Measurements from ENCODE around the gene CCT3. TPM values are rescaled to one million over a fixed set of nuclear protein-coding genes. Genes with fewer than 3 reads are reported as not detected.

CCT3 gene
- polyA plus RNA-seq, 1 of the 3 experiments (the other 2 are of a cell fraction): 295 TPM

GRCh38 chr1:156384658-156385057, 46.6 kb upstream of the CCT3 start:
- Histone ChIP-seq H3K4me3 (ENCODE audit: low read depth in 2 of 2, low read length in 1 of 2) (no peak overlapping the region), H4K20me1 (ENCODE audit: insufficient read depth) (no peaks in the 10 kb centered on the region), H3F3A (replicated peaks; ENCODE audit: insufficient read depth) (no peaks in the 10 kb centered on the region), H3K9me3 (no peaks in the 10 kb centered on the region), H3K79me2 (ENCODE audit: insufficient read depth) (no peaks in the 10 kb centered on the region), H2AFZ (ENCODE audit: low read depth) (0 out of 2 replicates have a peak overlapping the region, but pooled peaks have one; percentile 71), H3K4me1 (ENCODE audit: control insufficient read depth in 1 of 2, insufficient read depth in 2 of 2, low read depth in 1 of 2, low read length in 1 of 2) (peaks cover under 1 to 3% of the 10 kb centered on the region in 2 experiments; a peak in 2 of 4 replicates), H3K27ac (ENCODE audit: low read depth in 2 of 2, low read length in 1 of 2) (no peak overlapping the region), H3K27me3 (ENCODE audit: insufficient read depth) (no peaks in the 10 kb centered on the region), H3K4me2 (no peak overlapping the region), H3K36me3 (replicated peaks in 1 of 2; ENCODE audit: control insufficient read depth in 1 of 2, insufficient read depth in 2 of 2, low read length in 1 of 2) (no peaks in the 10 kb centered on the region), H3K9me2 (no peaks in the 10 kb centered on the region), H3K9ac (no peak overlapping the region)
- TF ChIP-seq MAX (IDR thresholded peaks at IDR 0.05; ENCODE audit: low read depth) (no peak), CHD2 (IDR thresholded peaks at IDR 0.05; ENCODE audit: low read length, partially characterized antibody) (no peak), RAD21 (IDR thresholded peaks at IDR 0.05; ENCODE audit: low read length) (no peak), MEF2A (IDR thresholded peaks at IDR 0.05; ENCODE audit: borderline replicate concordance, low read depth) (no peak), GATA2 (CRISPR knock-in tag; IDR thresholded peaks at IDR 0.05) (no peak)
- ChIA-PET CTCF (interaction anchor here (0.7 to 12.4 kb wide), 15 partner anchors 9 to 231 kb away, joined by 3 to 412 read pairs (median 6); partner anchors contain the start of gene RHBG), POLR2A (no interaction called here)
- 96% methylated on average over 5 of the region's 5 CpGs for WGBS (ENCODE audit: low lambda C conversion rate)
- no peak for DNase-seq

DNA sequence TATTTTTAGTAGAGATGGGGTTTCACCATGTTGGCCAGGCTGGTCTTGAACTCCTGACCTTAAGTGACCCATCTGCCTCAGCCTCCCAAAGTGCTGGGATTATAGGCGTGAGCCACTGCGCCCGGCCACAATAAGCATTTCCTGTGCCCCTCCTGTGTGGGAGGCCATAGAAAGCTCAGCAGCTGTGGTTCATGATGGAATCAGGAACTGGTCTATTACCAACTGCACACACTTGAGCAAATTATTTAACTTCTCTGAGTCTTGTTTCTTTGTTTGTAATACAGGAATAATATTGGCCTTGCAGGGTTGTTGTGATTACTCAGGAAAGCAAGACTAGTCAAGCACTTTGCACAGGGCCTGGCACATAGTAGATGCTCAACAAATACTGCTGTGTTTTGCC, 45.9 kb upstream of the CCT3 start:
- Histone ChIP-seq H3K4me3 (ENCODE audit: low read depth in 2 of 2, low read length in 1 of 2) (no peak overlapping the region), H2AFZ (ENCODE audit: low read depth) (no peak overlapping the region), H3K9me2 (no peaks in the 10 kb centered on the region), H3K79me2 (ENCODE audit: insufficient read depth) (no peaks in the 10 kb centered on the region), H3K36me3 (replicated peaks in 1 of 2; ENCODE audit: control insufficient read depth in 1 of 2, insufficient read depth in 2 of 2, low read length in 1 of 2) (no peaks in the 10 kb centered on the region), H4K20me1 (ENCODE audit: insufficient read depth) (no peaks in the 10 kb centered on the region), H3K27me3 (ENCODE audit: insufficient read depth) (no peaks in the 10 kb centered on the region), H3K9me3 (no peaks in the 10 kb centered on the region), H3K27ac (ENCODE audit: low read depth in 2 of 2, low read length in 1 of 2) (no peak overlapping the region), H3K4me1 (ENCODE audit: control insufficient read depth in 1 of 2, insufficient read depth in 2 of 2, low read depth in 1 of 2, low read length in 1 of 2) (peaks cover 5 to 6% of the 10 kb centered on the region in 2 experiments; a peak in 2 of 4 replicates), H3K9ac (no peak overlapping the region), H3F3A (replicated peaks; ENCODE audit: insufficient read depth) (no peaks in the 10 kb centered on the region), H3K4me2 (no peak overlapping the region)
- DNase-seq: no peak
- WGBS (ENCODE audit: low lambda C conversion rate): 79% methylated on average over 3 of the region's 3 CpGs
- TF ChIP-seq, protein P1, sequence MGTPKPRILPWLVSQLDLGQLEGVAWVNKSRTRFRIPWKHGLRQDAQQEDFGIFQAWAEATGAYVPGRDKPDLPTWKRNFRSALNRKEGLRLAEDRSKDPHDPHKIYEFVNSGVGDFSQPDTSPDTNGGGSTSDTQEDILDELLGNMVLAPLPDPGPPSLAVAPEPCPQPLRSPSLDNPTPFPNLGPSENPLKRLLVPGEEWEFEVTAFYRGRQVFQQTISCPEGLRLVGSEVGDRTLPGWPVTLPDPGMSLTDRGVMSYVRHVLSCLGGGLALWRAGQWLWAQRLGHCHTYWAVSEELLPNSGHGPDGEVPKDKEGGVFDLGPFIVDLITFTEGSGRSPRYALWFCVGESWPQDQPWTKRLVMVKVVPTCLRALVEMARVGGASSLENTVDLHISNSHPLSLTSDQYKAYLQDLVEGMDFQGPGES (IDR thresholded peaks at IDR 0.05; ENCODE audit: low read depth, low read length): no peak
- TF ChIP-seq MAX (IDR thresholded peaks at IDR 0.05; ENCODE audit: low read depth): no peak
- no peak for TF ChIP-seq RAD21 (IDR thresholded peaks at IDR 0.05; ENCODE audit: low read length)
- no peak for TF ChIP-seq TEAD4 (IDR thresholded peaks at IDR 0.05; ENCODE audit: borderline replicate concordance, insufficient read depth)
- TF ChIP-seq, protein P2, sequence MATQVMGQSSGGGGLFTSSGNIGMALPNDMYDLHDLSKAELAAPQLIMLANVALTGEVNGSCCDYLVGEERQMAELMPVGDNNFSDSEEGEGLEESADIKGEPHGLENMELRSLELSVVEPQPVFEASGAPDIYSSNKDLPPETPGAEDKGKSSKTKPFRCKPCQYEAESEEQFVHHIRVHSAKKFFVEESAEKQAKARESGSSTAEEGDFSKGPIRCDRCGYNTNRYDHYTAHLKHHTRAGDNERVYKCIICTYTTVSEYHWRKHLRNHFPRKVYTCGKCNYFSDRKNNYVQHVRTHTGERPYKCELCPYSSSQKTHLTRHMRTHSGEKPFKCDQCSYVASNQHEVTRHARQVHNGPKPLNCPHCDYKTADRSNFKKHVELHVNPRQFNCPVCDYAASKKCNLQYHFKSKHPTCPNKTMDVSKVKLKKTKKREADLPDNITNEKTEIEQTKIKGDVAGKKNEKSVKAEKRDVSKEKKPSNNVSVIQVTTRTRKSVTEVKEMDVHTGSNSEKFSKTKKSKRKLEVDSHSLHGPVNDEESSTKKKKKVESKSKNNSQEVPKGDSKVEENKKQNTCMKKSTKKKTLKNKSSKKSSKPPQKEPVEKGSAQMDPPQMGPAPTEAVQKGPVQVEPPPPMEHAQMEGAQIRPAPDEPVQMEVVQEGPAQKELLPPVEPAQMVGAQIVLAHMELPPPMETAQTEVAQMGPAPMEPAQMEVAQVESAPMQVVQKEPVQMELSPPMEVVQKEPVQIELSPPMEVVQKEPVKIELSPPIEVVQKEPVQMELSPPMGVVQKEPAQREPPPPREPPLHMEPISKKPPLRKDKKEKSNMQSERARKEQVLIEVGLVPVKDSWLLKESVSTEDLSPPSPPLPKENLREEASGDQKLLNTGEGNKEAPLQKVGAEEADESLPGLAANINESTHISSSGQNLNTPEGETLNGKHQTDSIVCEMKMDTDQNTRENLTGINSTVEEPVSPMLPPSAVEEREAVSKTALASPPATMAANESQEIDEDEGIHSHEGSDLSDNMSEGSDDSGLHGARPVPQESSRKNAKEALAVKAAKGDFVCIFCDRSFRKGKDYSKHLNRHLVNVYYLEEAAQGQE (IDR thresholded peaks at IDR 0.05; ENCODE audit: low read depth, low read length): no peak
- TF ChIP-seq SIN3A (IDR thresholded peaks at IDR 0.05; ENCODE audit: borderline replicate concordance, low read depth, low read length): no peak
- no peak for TF ChIP-seq MXI1 (IDR thresholded peaks at IDR 0.05; ENCODE audit: low read depth, low read length)
- TF ChIP-seq RCOR1 (IDR thresholded peaks at IDR 0.05; ENCODE audit: low read length): no peak
- TF ChIP-seq POLR2AphosphoS5 (IDR thresholded peaks at IDR 0.05; ENCODE audit: low read depth, low read length): no peak
- no peak for TF ChIP-seq NFIC (IDR thresholded peaks at IDR 0.05; ENCODE audit: borderline replicate concordance)
- no peak for TF ChIP-seq EZH2phosphoT487 (IDR thresholded peaks at IDR 0.05; ENCODE audit: borderline replicate concordance, low read depth)
- no peak for TF ChIP-seq YY1 (IDR thresholded peaks at IDR 0.05; ENCODE audit: low read depth)
- TF ChIP-seq, protein P3, sequence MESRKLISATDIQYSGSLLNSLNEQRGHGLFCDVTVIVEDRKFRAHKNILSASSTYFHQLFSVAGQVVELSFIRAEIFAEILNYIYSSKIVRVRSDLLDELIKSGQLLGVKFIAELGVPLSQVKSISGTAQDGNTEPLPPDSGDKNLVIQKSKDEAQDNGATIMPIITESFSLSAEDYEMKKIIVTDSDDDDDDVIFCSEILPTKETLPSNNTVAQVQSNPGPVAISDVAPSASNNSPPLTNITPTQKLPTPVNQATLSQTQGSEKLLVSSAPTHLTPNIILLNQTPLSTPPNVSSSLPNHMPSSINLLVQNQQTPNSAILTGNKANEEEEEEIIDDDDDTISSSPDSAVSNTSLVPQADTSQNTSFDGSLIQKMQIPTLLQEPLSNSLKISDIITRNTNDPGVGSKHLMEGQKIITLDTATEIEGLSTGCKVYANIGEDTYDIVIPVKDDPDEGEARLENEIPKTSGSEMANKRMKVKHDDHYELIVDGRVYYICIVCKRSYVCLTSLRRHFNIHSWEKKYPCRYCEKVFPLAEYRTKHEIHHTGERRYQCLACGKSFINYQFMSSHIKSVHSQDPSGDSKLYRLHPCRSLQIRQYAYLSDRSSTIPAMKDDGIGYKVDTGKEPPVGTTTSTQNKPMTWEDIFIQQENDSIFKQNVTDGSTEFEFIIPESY (IDR thresholded peaks at IDR 0.05; ENCODE audit: borderline replicate concordance, low read depth): no peak
- ChIA-PET POLR2A (no interaction called here), CTCF (interaction anchor here (0.7 to 12.4 kb wide), 15 partner anchors 8 to 224 kb away, joined by 3 to 412 read pairs (median 5); partner anchors contain the start of gene RHBG)
